GM21367 (cell line): ENCODE data around the gene GLT8D1.

Experiments
- ATAC-seq: cut with Tn5 transposase; IDR thresholded peaks from one replicate; pipeline ENCODE4 v1.9.1; 2021; ENCODE audit not compliant: unreplicated experiment

GLT8D1 gene

GRCh38 chr3:52714335-52715302 lies 9.0 kb upstream of the GLT8D1 start:
- no peak for ATAC-seq

- no peak for ATAC-seq
These were observed 7.0 kb upstream of the GLT8D1 start for GRCh38 chr3:52712291-52713212.

GRCh38 chr3:52710512-52710911 lies 4.9 kb upstream of the GLT8D1 start:
- ATAC-seq = no peak

GRCh38 chr3:52707585-52707984 lies 2.0 kb upstream of the GLT8D1 start:
- no peak for ATAC-seq

- ATAC-seq = no peak
These were observed 228 bp downstream of the GLT8D1 start for GRCh38 chr3:52705438-52705687.

- ATAC-seq = peak; percentile 3
These were observed 767 bp downstream of the GLT8D1 start for GRCh38 chr3:52704611-52705437.

GRCh38 chr3:52703341-52703740 lies 2.2 kb downstream of the GLT8D1 start:
- ATAC-seq = no peak

GRCh38 chr3:52697632-52697965 lies 8.0 kb downstream of the GLT8D1 start:
- ATAC-seq = no peak

GRCh38 chr3:52696830-52697631 lies 8.6 kb downstream of the GLT8D1 start:
- ATAC-seq = no peak

GRCh38 chr3:52695798-52696671 lies 9.6 kb downstream of the GLT8D1 start:
- ATAC-seq = no peak

GRCh38 chr3:52694528-52695189 lies 10.9 kb downstream of the GLT8D1 start:
- no peak for ATAC-seq

- ATAC-seq = no peak
These were observed 12.5 kb downstream of the GLT8D1 start for GRCh38 chr3:52693071-52693470.

- no peak for ATAC-seq
These were observed 15.0 kb downstream of the GLT8D1 start for GRCh38 chr3:52690560-52690959.

- ATAC-seq = no peak
These were observed 16.4 kb downstream of the GLT8D1 start for GRCh38 chr3:52689151-52689550.

- ATAC-seq = no peak
These were observed 17.3 kb downstream of the GLT8D1 start for GRCh38 chr3:52688266-52688665.

GRCh38 chr3:52685709-52686691 lies 19.6 kb downstream of the GLT8D1 start, which contains the start of the genes GNL3 and PBRM1:
Gene GNL3, plus strand, starts transcription at chr3:52686032. Its CDS starts 61 bp downstream, at chr3:52686093.
Gene PBRM1, minus strand, starts transcription at chr3:52685913.
- peak; percentile 64 for ATAC-seq

GRCh38 chr3:52685285-52685708 lies 20.3 kb downstream of the GLT8D1 start:
- ATAC-seq = peak; percentile 65
